ENCODE measurements around the gene BAIAP3.

BAIAP3 gene

GRCh38 chr16:1392826-1393225 lies 59.4 kb downstream of the BAIAP3 start:
- DNase-seq (ENCODE audit: low spot score), result no peak

GRCh38 chr16:1393613-1394176 lies 60.2 kb downstream of the BAIAP3 start:
- DNase-seq (ENCODE audit: low spot score), result no peak

- no peak for DNase-seq (ENCODE audit: low spot score)
These were observed 61.0 kb downstream of the BAIAP3 start for GRCh38 chr16:1394367-1394951.

GRCh38 chr16:1395444-1396031 lies 62.1 kb downstream of the BAIAP3 start:
- no peak for DNase-seq (ENCODE audit: low spot score)

- DNase-seq (ENCODE audit: low spot score), result no peak
These were observed 64.3 kb downstream of the BAIAP3 start for GRCh38 chr16:1397779-1398178.

- DNase-seq (ENCODE audit: low spot score), result no peak
These were observed 64.9 kb downstream of the BAIAP3 start for GRCh38 chr16:1398351-1398750.
